ENCODE results near the gene TSC2. TPM values are rescaled to one million over a fixed set of nuclear protein-coding genes. Genes with fewer than 3 reads are reported as not detected.
A peak's percentile ranks its signal among the peaks of the same experiment; 100 is the strongest.

TSC2 gene
- total RNA-seq, 1 experiment from 2014 or later, result 134 TPM

DNA sequence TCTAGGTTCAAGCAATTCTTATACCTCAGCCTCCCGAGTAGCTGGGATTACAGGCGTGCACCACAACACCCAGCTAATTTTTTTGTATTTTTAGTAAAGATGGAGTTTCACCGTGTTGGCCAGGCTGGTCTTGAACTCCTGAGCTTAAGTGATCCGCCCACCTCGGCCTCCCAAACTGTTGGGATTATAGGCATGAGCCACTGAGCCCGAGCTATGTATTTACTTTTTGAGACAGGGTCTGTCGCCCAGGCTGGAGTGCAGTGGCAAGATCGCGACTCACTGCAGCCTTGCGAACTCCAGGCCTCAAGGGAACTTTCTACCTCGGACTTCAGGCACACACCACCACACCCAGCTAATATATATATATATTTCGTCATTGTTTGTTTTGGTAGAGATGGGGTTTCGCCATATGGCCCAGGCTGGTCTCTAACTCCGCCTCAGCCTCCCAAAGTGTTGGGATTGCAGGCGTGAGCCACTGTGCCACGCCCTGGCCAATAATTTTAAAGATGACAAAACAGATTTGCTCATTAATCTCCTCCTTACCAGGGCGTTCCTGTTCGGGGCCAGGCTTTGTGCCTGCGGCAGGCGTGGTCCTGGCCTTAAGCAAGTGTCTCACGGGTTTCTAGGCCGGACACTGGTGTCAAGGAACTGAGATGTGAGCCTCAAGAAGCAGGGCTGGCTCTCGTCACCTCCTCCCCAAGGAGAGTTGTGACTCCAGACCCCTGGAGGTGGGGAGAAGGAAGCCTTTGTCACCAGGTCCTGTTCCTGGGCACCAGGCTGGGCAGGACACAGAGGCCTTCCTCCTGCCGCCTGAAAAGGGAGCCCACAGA is 32.5 kb upstream of the TSC2 start:
- ChIA-PET CTCF (interaction anchor here (1.5 to 6.5 kb wide), 4 partner anchors 11 to 69 kb away, joined by 6 to 82 read pairs (median 8); no protein-coding TSS in a partner anchor), POLR2A (no interaction called here)
- DNase-seq (ENCODE audit: low spot score) (no peak), ATAC-seq (no peak)
- no peak for TF ChIP-seq CREB1 (CRISPR knock-in tag; IDR thresholded peaks at IDR 0.05)
- peak; percentile 80 for TF ChIP-seq GABPB1 (CRISPR knock-in tag; IDR thresholded peaks at IDR 0.05)
- H3K9me3 Mint-ChIP-seq, result no peaks in the 10 kb centered on the region
- peaks cover 2% of the 10 kb centered on the region for H3K4me1 Mint-ChIP-seq
- H3K27me3 Mint-ChIP-seq (ENCODE audit: low read depth), result peaks cover 42% of the 10 kb centered on the region
- no peak overlapping the region for H3K27ac Mint-ChIP-seq
- no peaks in the 10 kb centered on the region for H3K36me3 Mint-ChIP-seq
- H3K4me3 Mint-ChIP-seq, result no peak overlapping the region

DNA sequence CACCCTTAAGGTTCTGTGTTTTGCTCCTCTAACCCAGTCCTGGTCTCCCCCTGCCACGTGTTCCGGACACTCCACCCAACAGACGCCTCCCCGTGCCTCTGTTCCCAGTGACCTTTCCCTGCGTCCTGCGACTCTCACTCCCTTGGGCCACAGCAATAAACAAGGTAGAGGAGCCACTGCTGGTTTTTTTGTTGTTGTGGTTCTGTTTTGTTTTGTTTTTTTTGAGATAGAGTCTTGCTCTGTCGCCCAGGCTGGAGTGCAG is 31.9 kb upstream of the TSC2 start:
- no peak for DNase-seq (ENCODE audit: low spot score)
- Mint-ChIP-seq H3K27ac (no peak overlapping the region), H3K9me3 (no peaks in the 10 kb centered on the region), H3K4me3 (no peak overlapping the region), H3K36me3 (no peaks in the 10 kb centered on the region), H3K4me1 (peaks cover 2% of the 10 kb centered on the region; the same call in 1 of the 2 replicates), H3K27me3 (ENCODE audit: low read depth) (peaks cover 48% of the 10 kb centered on the region)
- CTCF ChIA-PET, result interaction anchor here (0.5 to 6.5 kb wide), 27 partner anchors 9 to 722 kb away, joined by 3 to 82 read pairs (median 5); partner anchors contain the start of genes NTHL1 and TSC2
- ATAC-seq, result no peak
- TF ChIP-seq, protein P1, sequence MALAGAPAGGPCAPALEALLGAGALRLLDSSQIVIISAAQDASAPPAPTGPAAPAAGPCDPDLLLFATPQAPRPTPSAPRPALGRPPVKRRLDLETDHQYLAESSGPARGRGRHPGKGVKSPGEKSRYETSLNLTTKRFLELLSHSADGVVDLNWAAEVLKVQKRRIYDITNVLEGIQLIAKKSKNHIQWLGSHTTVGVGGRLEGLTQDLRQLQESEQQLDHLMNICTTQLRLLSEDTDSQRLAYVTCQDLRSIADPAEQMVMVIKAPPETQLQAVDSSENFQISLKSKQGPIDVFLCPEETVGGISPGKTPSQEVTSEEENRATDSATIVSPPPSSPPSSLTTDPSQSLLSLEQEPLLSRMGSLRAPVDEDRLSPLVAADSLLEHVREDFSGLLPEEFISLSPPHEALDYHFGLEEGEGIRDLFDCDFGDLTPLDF (CRISPR knock-in tag; IDR thresholded peaks at IDR 0.05), result no peak
- TF ChIP-seq KAT7 (CRISPR knock-in tag; IDR thresholded peaks at IDR 0.05; ENCODE audit: borderline replicate concordance), result no peak
- no peak for TF ChIP-seq TCF7 (CRISPR knock-in tag; IDR thresholded peaks at IDR 0.05; ENCODE audit: low read depth)
- no peak for TF ChIP-seq SMAD4 (CRISPR knock-in tag; IDR thresholded peaks at IDR 0.05)
- TF ChIP-seq, protein P2, sequence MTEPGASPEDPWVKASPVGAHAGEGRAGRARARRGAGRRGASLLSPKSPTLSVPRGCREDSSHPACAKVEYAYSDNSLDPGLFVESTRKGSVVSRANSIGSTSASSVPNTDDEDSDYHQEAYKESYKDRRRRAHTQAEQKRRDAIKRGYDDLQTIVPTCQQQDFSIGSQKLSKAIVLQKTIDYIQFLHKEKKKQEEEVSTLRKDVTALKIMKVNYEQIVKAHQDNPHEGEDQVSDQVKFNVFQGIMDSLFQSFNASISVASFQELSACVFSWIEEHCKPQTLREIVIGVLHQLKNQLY (CRISPR knock-in tag; IDR thresholded peaks at IDR 0.05), result no peak
- TF ChIP-seq, protein P3, sequence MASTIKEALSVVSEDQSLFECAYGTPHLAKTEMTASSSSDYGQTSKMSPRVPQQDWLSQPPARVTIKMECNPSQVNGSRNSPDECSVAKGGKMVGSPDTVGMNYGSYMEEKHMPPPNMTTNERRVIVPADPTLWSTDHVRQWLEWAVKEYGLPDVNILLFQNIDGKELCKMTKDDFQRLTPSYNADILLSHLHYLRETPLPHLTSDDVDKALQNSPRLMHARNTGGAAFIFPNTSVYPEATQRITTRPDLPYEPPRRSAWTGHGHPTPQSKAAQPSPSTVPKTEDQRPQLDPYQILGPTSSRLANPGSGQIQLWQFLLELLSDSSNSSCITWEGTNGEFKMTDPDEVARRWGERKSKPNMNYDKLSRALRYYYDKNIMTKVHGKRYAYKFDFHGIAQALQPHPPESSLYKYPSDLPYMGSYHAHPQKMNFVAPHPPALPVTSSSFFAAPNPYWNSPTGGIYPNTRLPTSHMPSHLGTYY (CRISPR knock-in tag; IDR thresholded peaks at IDR 0.05), result no peak
- POLR2A ChIA-PET, result interaction anchor here (1.1 kb wide), 1 partner anchor 109 kb away, joined by 3 read pairs; no protein-coding TSS in a partner anchor

DNA sequence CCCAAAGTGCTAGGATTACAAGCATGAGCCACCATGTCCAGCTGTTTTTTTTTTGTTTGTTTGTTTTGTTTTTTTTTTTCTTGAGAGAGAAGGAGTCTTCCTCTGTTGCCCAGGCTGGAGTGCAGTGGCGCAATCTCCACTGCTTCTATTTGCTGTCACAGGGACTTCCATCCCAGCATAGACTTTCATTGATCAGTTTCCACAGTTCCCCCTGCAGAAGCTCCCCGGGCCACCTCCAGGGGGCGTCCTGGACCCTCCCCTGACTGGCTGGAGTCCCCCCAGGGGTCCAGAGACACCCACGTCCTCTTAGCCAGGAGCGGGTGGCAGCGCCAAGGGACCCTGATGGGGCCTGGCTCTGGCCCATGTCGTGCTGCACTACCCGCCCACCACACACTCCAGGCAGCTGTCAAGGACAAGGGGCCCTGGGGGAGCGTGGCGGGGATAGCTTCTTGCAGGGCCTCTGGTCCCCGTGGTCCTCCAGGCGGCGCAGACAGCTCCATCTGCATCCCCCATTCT is 31.3 kb upstream of the TSC2 start:
- Mint-ChIP-seq H3K27ac (no peak overlapping the region), H3K4me3 (no peak overlapping the region), H3K27me3 (ENCODE audit: low read depth) (peaks cover 53% of the 10 kb centered on the region), H3K4me1 (peaks cover 2% of the 10 kb centered on the region; the same call in 1 of the 2 replicates), H3K9me3 (no peaks in the 10 kb centered on the region), H3K36me3 (no peaks in the 10 kb centered on the region)
- ChIA-PET POLR2A (interaction anchor here (1.1 kb wide), 1 partner anchor 108 kb away, joined by 3 read pairs; no protein-coding TSS in a partner anchor), CTCF (interaction anchor here (0.5 to 6.5 kb wide), 37 partner anchors 9 to 1828 kb away, joined by 3 to 82 read pairs (median 4); partner anchors contain the start of genes NOXO1, NTHL1, PKD1 and TBL3)
- DNase-seq (ENCODE audit: low spot score), result peak; percentile 66
- peak; percentile 17 for ATAC-seq
- TF ChIP-seq GABPB1 (CRISPR knock-in tag; IDR thresholded peaks at IDR 0.05) (peak; percentile 15; the same call in 1 of the 2 replicates), TEAD4 (CRISPR knock-in tag; IDR thresholded peaks at IDR 0.05) (no peak), PRRX2 (CRISPR knock-in tag; IDR thresholded peaks at IDR 0.05) (no peak), ATF3 (CRISPR knock-in tag; conservative IDR thresholded peaks at IDR 0.05) (no peak), ZNF138 (CRISPR knock-in tag; conservative IDR thresholded peaks at IDR 0.05) (no peak), STAT6 (CRISPR knock-in tag; conservative IDR thresholded peaks at IDR 0.05; ENCODE audit: low read depth) (no peak), CREM (CRISPR knock-in tag; IDR thresholded peaks at IDR 0.05) (no peak), NFATC4 (CRISPR knock-in tag; IDR thresholded peaks at IDR 0.05) (no peak), SMAD4 (CRISPR knock-in tag; IDR thresholded peaks at IDR 0.05) (no peak), HMGA2 (CRISPR knock-in tag; IDR thresholded peaks at IDR 0.05) (no peak), ZNF423 (CRISPR knock-in tag; IDR thresholded peaks at IDR 0.05) (peak; percentile 76)
- TF ChIP-seq, protein P4, sequence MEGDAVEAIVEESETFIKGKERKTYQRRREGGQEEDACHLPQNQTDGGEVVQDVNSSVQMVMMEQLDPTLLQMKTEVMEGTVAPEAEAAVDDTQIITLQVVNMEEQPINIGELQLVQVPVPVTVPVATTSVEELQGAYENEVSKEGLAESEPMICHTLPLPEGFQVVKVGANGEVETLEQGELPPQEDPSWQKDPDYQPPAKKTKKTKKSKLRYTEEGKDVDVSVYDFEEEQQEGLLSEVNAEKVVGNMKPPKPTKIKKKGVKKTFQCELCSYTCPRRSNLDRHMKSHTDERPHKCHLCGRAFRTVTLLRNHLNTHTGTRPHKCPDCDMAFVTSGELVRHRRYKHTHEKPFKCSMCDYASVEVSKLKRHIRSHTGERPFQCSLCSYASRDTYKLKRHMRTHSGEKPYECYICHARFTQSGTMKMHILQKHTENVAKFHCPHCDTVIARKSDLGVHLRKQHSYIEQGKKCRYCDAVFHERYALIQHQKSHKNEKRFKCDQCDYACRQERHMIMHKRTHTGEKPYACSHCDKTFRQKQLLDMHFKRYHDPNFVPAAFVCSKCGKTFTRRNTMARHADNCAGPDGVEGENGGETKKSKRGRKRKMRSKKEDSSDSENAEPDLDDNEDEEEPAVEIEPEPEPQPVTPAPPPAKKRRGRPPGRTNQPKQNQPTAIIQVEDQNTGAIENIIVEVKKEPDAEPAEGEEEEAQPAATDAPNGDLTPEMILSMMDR (IDR thresholded peaks at IDR 0.05), result peak; percentile 60; the same call in 1 of the 2 replicates
- TF ChIP-seq, protein P5, sequence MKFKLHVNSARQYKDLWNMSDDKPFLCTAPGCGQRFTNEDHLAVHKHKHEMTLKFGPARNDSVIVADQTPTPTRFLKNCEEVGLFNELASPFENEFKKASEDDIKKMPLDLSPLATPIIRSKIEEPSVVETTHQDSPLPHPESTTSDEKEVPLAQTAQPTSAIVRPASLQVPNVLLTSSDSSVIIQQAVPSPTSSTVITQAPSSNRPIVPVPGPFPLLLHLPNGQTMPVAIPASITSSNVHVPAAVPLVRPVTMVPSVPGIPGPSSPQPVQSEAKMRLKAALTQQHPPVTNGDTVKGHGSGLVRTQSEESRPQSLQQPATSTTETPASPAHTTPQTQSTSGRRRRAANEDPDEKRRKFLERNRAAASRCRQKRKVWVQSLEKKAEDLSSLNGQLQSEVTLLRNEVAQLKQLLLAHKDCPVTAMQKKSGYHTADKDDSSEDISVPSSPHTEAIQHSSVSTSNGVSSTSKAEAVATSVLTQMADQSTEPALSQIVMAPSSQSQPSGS (CRISPR knock-in tag; IDR thresholded peaks at IDR 0.05; ENCODE audit: borderline replicate concordance, low read depth), result no peak
